IgD-negative memory B cell (primary cell): ENCODE results near the gene USP43. TPM values are rescaled to one million over a fixed set of nuclear protein-coding genes. Genes with fewer than 3 reads are reported as not detected.

ENCODE experiments used
- H3K27ac Mint-ChIP-seq, 3 donors: one replicate each; pipeline ENCODE4 v1.8.0; 2020 to 2022; ENCODE audit warnings: mild to moderate bottlenecking in 3 of 3, mixed read lengths in 3 of 3, moderate library complexity in 1 of 3
- H3K27me3 Mint-ChIP-seq: one replicate; pipeline ENCODE4 v1.8.0; 2021; ENCODE audit warnings: mixed read lengths
- H3K36me3 Mint-ChIP-seq: one replicate; pipeline ENCODE4 v1.8.0; 2020; ENCODE audit warnings: mild to moderate bottlenecking, mixed read lengths
- H3K4me1 Mint-ChIP-seq, 3 donors: one replicate each; pipeline ENCODE4 v1.8.0; 2020 to 2022; ENCODE audit warnings: mixed read lengths in 3 of 3, mild to moderate bottlenecking in 1 of 3
- H3K4me3 Mint-ChIP-seq, 4 donors: one replicate each; pipeline ENCODE4 v1.8.0; 2020 to 2022; ENCODE audit warnings: mild to moderate bottlenecking in 4 of 4, mixed read lengths in 4 of 4, moderate library complexity in 3 of 4
- H3K9me3 Mint-ChIP-seq, 3 donors: one replicate each; pipeline ENCODE4 v1.8.0; 2020 to 2021; ENCODE audit warnings: mixed read lengths in 3 of 3, mild to moderate bottlenecking in 1 of 3
- polyA plus RNA-seq: library from polyadenylated mRNA; unstranded; fragments of 300-500 nt; fragmentation: Illumina TruSeq; gene quantifications from one replicate; pipeline ENCODE4 v1.2.3, GENCODE V29; 2021

The USP43 gene
- polyA plus RNA-seq, 1 donor from 2014 or later, result not detected

DNA sequence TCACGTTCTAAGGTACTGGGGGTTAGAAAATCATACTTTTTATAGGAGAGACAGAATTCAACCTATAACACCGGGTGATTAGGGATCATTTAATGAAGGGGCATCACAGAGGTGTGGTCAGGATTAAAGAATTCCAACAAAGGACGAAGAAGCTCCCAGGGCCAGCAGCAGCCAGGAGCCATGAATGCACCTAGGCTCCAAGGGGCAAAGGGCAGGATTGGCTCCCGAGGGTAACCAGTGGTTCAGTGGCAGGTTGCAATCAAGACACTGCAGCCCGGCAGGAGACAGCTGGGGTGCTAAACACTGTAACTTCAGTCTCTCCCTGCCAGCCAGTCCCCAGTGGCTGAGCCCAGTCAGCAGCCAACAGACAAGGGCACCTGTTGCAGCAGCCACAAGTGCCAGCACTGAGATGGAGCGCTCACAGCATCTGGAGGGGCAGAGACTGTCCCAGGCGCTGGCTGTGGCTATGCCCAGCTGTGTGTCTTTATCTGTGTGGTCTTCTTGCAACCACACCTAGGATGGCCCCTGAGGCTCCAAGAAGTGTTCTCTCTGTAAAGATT, 122.2 kb downstream of the USP43 start:
- peaks cover 7% of the 10 kb centered on the region for H3K27me3 Mint-ChIP-seq
- H3K4me1 Mint-ChIP-seq, result no peaks in the 10 kb centered on the region
- H3K36me3 Mint-ChIP-seq, result no peaks in the 10 kb centered on the region
- H3K27ac Mint-ChIP-seq, result no peak overlapping the region
- no peaks in the 10 kb centered on the region for H3K9me3 Mint-ChIP-seq
- H3K4me3 Mint-ChIP-seq, result no peak overlapping the region

DNA sequence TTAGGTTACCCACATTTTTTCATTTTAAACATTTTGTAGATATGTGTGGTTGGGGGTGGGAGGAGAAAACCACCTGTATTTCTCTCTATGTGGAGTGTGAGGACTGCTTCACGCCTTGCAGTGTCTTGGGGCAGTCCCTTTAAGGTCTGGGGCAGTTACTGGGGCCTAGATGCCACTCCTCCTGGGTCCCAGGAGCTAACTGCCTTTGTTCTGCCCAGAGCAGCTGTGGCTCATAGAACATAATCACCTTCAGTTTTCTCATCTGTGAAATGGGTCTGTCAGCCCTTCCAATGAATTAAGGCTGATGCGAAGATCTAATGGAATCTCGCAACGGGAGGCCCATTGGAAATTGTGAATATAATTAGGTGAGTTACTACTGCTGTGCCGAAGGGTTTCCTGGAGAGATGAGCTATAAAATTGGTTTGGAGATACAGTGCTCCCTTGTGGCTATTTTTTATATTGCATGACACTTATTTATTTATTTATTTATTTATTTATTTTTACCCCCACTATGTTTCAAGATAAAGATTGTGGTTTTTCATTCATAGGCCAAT, 123.1 kb downstream of the USP43 start:
- no peak overlapping the region for H3K4me3 Mint-ChIP-seq
- peaks cover 7% of the 10 kb centered on the region for H3K27me3 Mint-ChIP-seq
- no peak overlapping the region for H3K27ac Mint-ChIP-seq
- no peaks in the 10 kb centered on the region for H3K9me3 Mint-ChIP-seq
- H3K36me3 Mint-ChIP-seq, result no peaks in the 10 kb centered on the region
- H3K4me1 Mint-ChIP-seq, result no peaks in the 10 kb centered on the region

DNA sequence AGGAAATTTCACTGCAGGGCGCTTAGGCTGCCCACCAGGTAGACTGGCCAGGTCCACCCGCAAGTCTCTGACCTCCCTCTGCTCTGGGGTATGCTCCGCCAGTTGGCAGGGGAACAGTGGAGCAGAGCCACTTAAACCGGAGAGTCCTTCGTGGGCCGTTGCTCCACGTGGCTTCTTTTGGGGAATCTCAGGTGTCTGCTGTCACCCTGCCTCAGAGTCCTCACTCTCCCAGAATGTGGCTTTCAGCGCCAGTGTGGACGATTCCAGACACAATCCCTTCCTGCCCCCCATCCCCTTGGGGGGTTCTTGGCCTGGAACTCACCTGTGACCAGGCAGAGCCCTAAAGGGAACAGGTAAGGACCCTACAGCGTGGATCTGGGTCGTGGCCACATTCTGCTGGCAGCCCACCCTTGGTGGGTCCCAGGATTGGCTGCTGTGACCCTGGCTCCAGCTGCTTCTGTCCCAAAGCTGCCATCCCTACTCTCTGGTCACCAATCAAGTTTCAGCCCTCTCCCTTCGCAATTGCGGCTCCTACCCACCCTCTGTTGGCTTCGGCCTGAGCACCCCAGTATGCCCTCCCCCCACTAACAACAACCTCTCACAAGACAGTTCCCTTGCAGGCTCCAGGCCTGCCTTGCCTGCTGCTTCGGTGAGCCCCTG, 123.8 kb downstream of the USP43 start:
- Mint-ChIP-seq H3K27ac (no peak overlapping the region), H3K27me3 (peaks cover 6% of the 10 kb centered on the region), H3K4me3 (no peak overlapping the region), H3K4me1 (no peaks in the 10 kb centered on the region), H3K36me3 (no peaks in the 10 kb centered on the region), H3K9me3 (no peaks in the 10 kb centered on the region)

DNA sequence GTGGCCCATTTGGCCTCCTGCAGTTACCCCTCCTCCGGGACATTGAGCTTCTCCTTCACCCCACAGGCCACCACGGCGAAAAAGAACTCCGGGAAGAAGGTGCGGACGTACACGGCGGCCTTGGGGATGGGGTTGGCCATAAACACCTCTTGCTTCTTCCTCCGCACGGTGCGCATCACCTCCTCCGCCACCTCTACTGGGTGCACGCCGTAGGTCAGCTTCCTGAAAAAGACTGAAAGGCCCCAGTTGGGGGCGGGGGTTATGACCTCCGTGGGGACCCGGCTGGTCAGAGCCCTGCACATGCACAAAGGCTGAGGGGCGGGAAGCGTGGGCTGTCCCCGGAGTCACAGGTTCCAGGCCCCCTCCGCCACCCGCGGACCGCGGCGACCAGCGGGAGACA, 126.1 kb downstream of the USP43 start:
- H3K27ac Mint-ChIP-seq, result no peak overlapping the region
- peaks cover 6% of the 10 kb centered on the region for H3K27me3 Mint-ChIP-seq
- no peaks in the 10 kb centered on the region for H3K36me3 Mint-ChIP-seq
- H3K4me3 Mint-ChIP-seq, result no peak overlapping the region
- H3K4me1 Mint-ChIP-seq, result no peaks in the 10 kb centered on the region
- H3K9me3 Mint-ChIP-seq, result no peaks in the 10 kb centered on the region

DNA sequence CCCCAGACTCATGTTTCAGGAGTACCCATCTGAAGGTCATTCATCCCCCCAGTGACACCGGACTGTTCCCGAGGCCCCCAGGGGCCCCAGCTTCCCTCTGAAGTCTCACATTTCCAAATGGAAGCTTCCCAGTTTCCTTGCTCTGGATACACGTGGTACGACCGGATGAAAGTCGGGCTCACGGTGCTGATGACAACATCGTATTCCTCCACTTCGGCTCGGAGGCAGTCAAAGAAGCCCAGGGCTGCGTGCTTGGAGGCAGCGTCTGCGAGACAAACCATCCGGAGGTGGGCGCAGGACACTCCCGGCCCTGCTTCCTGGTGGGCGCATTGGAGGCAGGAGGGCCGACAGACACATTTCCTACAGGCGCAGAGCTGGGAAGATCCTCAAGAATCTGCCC, 127.3 kb downstream of the USP43 start:
- peaks cover 0 to 3% (median 2%) of the 10 kb centered on the region in 3 donors for H3K9me3 Mint-ChIP-seq
- H3K36me3 Mint-ChIP-seq, result peaks cover 2% of the 10 kb centered on the region
- no peak overlapping the region for H3K27ac Mint-ChIP-seq
- H3K4me1 Mint-ChIP-seq, result no peaks in the 10 kb centered on the region
- peaks cover 6% of the 10 kb centered on the region for H3K27me3 Mint-ChIP-seq
- no peak overlapping the region for H3K4me3 Mint-ChIP-seq

DNA sequence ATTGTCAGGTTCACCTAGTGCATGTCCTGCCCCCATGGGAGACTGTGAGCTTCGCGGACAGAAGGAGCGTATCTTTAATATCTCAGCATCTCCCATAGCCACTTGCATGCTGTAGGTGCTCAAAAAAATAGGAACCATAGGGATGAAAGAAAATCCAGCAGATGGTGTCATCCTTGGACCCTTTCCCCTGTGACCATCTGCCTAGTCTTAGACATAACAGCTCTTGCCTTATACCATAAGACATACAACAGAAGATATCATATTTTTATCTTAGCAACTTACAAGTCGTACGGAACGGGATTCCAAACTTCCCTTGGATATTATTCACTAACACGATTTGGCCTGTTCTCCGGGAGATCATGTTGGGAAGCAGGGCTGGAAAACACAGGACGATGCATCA, 131.6 kb downstream of the USP43 start:
- peaks cover 0 to 3% (median 2%) of the 10 kb centered on the region in 3 donors for H3K9me3 Mint-ChIP-seq

More for the DNA sequence above, 131.6 kb downstream of the USP43 start:
- peaks cover 2% of the 10 kb centered on the region for H3K36me3 Mint-ChIP-seq
- no peak overlapping the region for H3K27ac Mint-ChIP-seq
- peaks cover 2% of the 10 kb centered on the region for H3K27me3 Mint-ChIP-seq
- no peaks in the 10 kb centered on the region for H3K4me1 Mint-ChIP-seq
- no peak overlapping the region for H3K4me3 Mint-ChIP-seq

Other genes starting within 250 kb of the USP43 start
- gene STX8, start 69.7 kb upstream of the USP43 start, polyA plus RNA-seq, result 142 TPM
- gene CFAP52, start 68.9 kb upstream of the USP43 start, polyA plus RNA-seq, result not detected
- not detected for gene DHRS7C, start 146.1 kb downstream of the USP43 start, polyA plus RNA-seq
- gene GSG1L2, start 176.6 kb downstream of the USP43 start, polyA plus RNA-seq, result not detected
- gene GLP2R, start 180.4 kb downstream of the USP43 start, polyA plus RNA-seq, result not detected